ENCODE results near the gene NUTM1. TPM values are rescaled to one million over a fixed set of nuclear protein-coding genes. Genes with fewer than 3 reads are reported as not detected.
"Not testable (repeated sequence)": the region's sequence is repeated elsewhere in the genome, so short reads cannot be mapped to it uniquely, and the experiment has no call there.

The NUTM1 gene
- total RNA-seq, 1 donor, result not detected

DNA sequence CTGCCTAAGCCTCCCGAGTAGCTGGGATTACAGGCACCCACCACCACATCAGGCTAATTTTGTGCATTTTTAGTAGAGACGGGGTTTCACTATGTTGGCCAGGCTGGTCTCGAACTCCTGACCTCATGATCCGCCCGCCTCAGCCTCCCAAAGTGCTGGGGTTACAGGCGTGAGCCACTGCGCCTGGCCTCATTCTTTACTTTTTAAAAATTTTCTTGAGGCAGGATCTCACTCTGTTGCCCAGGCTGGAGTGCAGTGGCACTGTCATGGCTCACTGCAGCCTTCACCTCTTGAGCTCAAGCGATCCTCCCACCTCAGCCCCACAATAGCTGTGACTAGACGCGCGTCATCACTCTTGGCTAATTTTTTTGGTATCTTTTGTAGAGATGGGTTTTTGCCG lies 9.9 kb downstream of the NUTM1 start:
- H3K4me3 ChIP-seq (ENCODE audit: low read length); H3K9me3 ChIP-seq (ENCODE audit: low read depth, low read length); H3K27me3 ChIP-seq (ENCODE audit: insufficient read depth, low read length); H3K4me1 ChIP-seq (ENCODE audit: insufficient read depth, low read length): not testable (repeated sequence)

DNA sequence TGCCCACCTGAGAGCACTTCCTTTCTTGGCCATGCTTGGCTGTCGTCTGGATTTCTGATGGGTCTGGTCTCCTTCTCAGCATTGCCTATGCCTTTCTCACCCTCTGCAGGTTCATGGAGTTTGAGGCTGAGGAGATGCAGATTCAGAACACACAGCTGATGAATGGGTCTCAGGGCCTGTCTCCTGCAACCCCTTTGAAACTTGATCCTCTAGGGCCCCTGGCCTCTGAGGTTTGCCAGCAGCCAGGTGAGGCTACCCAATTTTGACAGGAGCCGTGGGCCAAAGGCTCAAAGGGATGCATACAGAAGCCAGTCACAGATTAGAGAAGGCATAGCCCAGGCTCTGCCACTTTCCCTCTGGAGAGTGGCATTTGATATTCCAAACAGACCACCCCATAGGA lies 10.5 kb downstream of the NUTM1 start:
- Histone ChIP-seq H3K27me3 (ENCODE audit: insufficient read depth, low read length) (no peaks in the 10 kb centered on the region), H3K4me3 (ENCODE audit: low read length) (no peak overlapping the region), H3K9me3 (ENCODE audit: low read depth, low read length) (no peaks in the 10 kb centered on the region), H3K4me1 (ENCODE audit: insufficient read depth, low read length) (no peaks in the 10 kb centered on the region)

DNA sequence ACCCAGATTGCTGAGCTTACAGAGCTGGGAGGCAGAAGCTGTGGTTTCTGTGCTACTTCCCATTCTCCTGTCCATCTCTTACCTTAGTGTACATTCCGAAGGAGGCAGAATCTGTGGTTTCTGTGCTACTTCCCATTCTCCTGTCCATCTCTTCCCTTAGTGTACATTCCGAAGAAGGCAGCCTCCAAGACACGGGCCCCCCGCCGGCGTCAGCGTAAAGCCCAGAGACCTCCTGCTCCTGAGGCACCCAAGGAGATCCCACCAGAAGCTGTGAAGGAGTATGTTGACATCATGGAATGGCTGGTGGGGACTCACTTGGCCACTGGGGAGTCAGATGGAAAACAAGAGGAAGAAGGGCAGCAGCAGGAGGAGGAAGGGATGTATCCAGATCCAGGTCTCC lies 11.2 kb downstream of the NUTM1 start:
- H3K9me3 ChIP-seq (ENCODE audit: low read depth, low read length), result no peaks in the 10 kb centered on the region
- H3K4me1 ChIP-seq (ENCODE audit: insufficient read depth, low read length), result no peaks in the 10 kb centered on the region
- no peaks in the 10 kb centered on the region for H3K27me3 ChIP-seq (ENCODE audit: insufficient read depth, low read length)
- no peak overlapping the region for H3K4me3 ChIP-seq (ENCODE audit: low read length)

DNA sequence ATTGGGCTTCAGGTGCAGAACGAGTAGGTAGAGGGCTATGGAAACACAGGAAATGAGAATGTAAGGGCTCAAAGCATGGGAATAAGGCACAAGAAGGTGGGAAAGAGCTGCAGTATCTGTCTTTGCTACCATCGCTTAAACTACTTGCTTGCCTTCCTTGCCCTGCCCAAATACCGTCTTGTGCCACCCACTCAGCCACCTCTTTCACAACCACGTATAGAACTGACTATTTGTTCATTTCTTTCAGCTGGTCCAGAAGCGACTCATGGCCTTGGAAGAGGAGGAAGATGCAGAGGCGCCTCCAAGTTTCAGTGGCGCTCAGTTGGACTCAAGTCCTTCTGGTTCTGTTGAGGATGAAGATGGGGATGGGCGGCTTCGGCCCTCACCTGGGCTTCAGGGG lies 12.1 kb downstream of the NUTM1 start:
- no peaks in the 10 kb centered on the region for H3K4me1 ChIP-seq (ENCODE audit: insufficient read depth, low read length)
- no peaks in the 10 kb centered on the region for H3K27me3 ChIP-seq (ENCODE audit: insufficient read depth, low read length)
- H3K4me3 ChIP-seq (ENCODE audit: low read length), result no peak overlapping the region
- no peaks in the 10 kb centered on the region for H3K9me3 ChIP-seq (ENCODE audit: low read depth, low read length)

GRCh38 chr15:34357653-34358052 lies 14.5 kb downstream of the NUTM1 start:
- Histone ChIP-seq H3K4me1 (ENCODE audit: insufficient read depth, low read length) (no peaks in the 10 kb centered on the region), H3K4me3 (ENCODE audit: low read length) (no peak overlapping the region), H3K27me3 (ENCODE audit: insufficient read depth, low read length) (no peaks in the 10 kb centered on the region), H3K9me3 (ENCODE audit: low read depth, low read length) (no peaks in the 10 kb centered on the region)

DNA sequence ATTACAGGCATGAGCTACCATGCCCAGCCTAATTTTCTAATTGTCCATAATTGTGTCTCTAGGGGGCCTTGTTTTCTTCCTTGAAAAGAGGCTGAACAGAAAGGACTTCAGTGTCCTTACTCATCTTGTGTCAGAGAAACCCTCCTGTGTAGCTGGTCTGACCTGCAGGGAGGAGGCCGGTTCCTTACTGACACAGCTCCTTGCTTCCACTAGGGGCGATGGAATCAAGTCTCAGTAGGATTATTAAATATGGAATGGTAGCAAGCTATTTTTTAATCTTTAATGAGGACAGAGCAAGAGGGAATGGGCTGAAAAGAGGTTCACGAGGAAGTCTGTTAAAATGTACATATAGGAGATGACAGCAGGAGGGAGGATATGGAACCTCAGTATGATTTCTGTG lies 15.3 kb downstream of the NUTM1 start:
- no peak overlapping the region for H3K4me3 ChIP-seq (ENCODE audit: low read length)
- H3K4me1 ChIP-seq (ENCODE audit: insufficient read depth, low read length), result no peaks in the 10 kb centered on the region

GRCh38 chr15:34358948-34359347 lies 15.8 kb downstream of the NUTM1 start:
- no peak overlapping the region for H3K4me3 ChIP-seq (ENCODE audit: low read length)
- no peaks in the 10 kb centered on the region for H3K27me3 ChIP-seq (ENCODE audit: insufficient read depth, low read length)
- H3K9me3 ChIP-seq (ENCODE audit: low read depth, low read length), result no peaks in the 10 kb centered on the region
- H3K4me1 ChIP-seq (ENCODE audit: insufficient read depth, low read length), result no peaks in the 10 kb centered on the region

More for the DNA sequence above, 15.3 kb downstream of the NUTM1 start:
- no peaks in the 10 kb centered on the region for H3K9me3 ChIP-seq (ENCODE audit: low read depth, low read length)
- H3K27me3 ChIP-seq (ENCODE audit: insufficient read depth, low read length), result no peaks in the 10 kb centered on the region

- H3K27me3 ChIP-seq (ENCODE audit: insufficient read depth, low read length), result no peaks in the 10 kb centered on the region
- H3K9me3 ChIP-seq (ENCODE audit: low read depth, low read length), result no peaks in the 10 kb centered on the region
- no peaks in the 10 kb centered on the region for H3K4me1 ChIP-seq (ENCODE audit: insufficient read depth, low read length)
- H3K4me3 ChIP-seq (ENCODE audit: low read length), result no peak overlapping the region
These were observed 16.3 kb downstream of the NUTM1 start for GRCh38 chr15:34359416-34359815.

DNA sequence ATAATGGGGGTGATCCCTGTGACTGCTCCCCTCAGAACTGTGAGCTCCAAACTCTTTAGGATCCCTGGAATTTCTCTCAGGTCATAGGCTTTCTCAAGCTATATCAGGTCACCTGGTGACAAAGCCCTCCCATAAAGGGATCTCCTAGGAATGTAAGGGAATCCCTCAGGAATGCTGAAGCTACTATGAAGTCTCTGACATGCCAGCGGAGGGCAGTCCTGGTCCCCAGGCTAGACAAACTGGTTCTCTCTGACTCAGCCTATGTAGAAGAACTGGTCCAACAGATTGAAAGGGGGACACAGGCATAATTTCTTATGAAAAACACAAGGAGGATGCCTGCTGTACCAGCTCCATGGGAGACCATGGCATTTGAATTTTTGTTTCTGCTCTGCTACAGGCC lies 17.2 kb downstream of the NUTM1 start:
- H3K4me1 ChIP-seq (ENCODE audit: insufficient read depth, low read length), result peaks cover under 1% of the 10 kb centered on the region
- no peaks in the 10 kb centered on the region for H3K27me3 ChIP-seq (ENCODE audit: insufficient read depth, low read length)
- no peak overlapping the region for H3K4me3 ChIP-seq (ENCODE audit: low read length)
- H3K9me3 ChIP-seq (ENCODE audit: low read depth, low read length), result no peaks in the 10 kb centered on the region

DNA sequence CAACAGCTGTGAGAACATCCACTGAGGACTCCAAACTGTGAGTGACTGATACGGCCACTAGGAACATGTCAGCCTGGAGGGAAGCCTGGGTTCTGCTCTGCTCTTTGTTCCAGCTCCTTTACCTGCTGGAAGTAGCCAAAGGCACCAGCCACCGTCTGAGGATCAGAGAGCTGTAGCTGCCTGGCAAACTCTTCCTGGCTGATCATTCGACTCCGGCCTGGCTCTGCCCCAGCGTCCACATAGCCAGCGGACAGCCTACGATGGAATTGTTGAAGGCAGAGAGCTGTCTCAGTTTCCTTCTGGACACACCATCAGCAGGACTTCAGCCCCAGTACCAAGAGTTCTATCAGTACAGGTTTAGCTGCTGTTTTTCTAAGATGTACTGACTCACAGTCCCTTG lies 18.2 kb downstream of the NUTM1 start:
- H3K27me3 ChIP-seq (ENCODE audit: insufficient read depth, low read length), result no peaks in the 10 kb centered on the region
- H3K9me3 ChIP-seq (ENCODE audit: low read depth, low read length), result no peaks in the 10 kb centered on the region
- peaks cover 10% of the 10 kb centered on the region for H3K4me1 ChIP-seq (ENCODE audit: insufficient read depth, low read length)
- H3K4me3 ChIP-seq (ENCODE audit: low read length), result no peak overlapping the region

GRCh38 chr15:34362047-34362773 lies 19.1 kb downstream of the NUTM1 start:
- H3K4me1 ChIP-seq (ENCODE audit: insufficient read depth, low read length), result peaks cover 11% of the 10 kb centered on the region
- H3K9me3 ChIP-seq (ENCODE audit: low read depth, low read length), result no peaks in the 10 kb centered on the region
- H3K27me3 ChIP-seq (ENCODE audit: insufficient read depth, low read length), result no peaks in the 10 kb centered on the region
- no peak overlapping the region for H3K4me3 ChIP-seq (ENCODE audit: low read length)

GRCh38 chr15:34364041-34364440 lies 20.9 kb downstream of the NUTM1 start:
- H3K4me3 ChIP-seq (ENCODE audit: low read length), result no peak overlapping the region
- H3K27me3 ChIP-seq (ENCODE audit: insufficient read depth, low read length), result no peaks in the 10 kb centered on the region
- peaks cover 21% of the 10 kb centered on the region for H3K4me1 ChIP-seq (ENCODE audit: insufficient read depth, low read length)
- no peaks in the 10 kb centered on the region for H3K9me3 ChIP-seq (ENCODE audit: low read depth, low read length)

DNA sequence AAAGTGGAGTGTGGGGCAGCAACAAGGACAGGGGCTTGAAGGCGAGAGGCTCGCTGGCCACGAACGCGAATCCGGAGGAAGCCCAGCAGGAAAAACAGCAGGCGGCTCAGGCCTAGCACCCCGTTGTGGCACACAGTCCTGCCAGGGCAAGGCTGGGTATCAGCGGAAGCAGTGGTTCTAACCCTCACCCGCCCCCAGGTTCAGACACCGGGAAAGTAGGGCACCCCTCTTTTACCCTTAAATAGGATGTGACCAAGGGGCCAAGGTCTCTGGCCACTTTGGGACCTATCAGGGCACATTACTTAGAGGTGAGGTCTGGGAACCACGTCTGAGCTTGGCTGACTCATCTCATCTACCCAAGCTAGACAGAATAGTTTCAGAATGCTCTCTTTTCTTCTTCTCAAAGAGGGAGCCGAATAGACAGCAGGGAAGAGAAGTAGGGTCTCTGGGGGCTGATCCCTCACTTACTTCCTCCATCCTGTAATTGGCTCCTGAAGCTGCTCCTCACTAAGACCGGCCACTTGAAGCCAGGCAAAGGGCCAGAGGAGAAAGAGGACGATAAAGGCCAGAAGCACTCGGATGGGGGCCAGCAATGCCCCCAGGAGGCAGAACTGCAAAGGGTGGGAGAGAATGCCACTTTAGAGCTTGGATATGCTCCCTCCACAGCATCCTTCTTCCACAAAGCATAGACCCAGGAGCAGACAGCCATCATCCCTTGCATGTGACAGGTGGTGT lies 22.1 kb downstream of the NUTM1 start:
- Histone ChIP-seq H3K9me3 (ENCODE audit: low read depth, low read length) (no peaks in the 10 kb centered on the region), H3K4me3 (ENCODE audit: low read length) (no peak overlapping the region), H3K4me1 (ENCODE audit: insufficient read depth, low read length) (peaks cover 21% of the 10 kb centered on the region), H3K27me3 (ENCODE audit: insufficient read depth, low read length) (no peaks in the 10 kb centered on the region)

- Histone ChIP-seq H3K4me1 (ENCODE audit: insufficient read depth, low read length) (peaks cover 21% of the 10 kb centered on the region), H3K27me3 (ENCODE audit: insufficient read depth, low read length) (no peaks in the 10 kb centered on the region), H3K4me3 (ENCODE audit: low read length) (peak overlapping the region; percentile 68), H3K9me3 (ENCODE audit: low read depth, low read length) (no peaks in the 10 kb centered on the region)
These were observed 22.7 kb downstream of the NUTM1 start for GRCh38 chr15:34365836-34366235.

DNA sequence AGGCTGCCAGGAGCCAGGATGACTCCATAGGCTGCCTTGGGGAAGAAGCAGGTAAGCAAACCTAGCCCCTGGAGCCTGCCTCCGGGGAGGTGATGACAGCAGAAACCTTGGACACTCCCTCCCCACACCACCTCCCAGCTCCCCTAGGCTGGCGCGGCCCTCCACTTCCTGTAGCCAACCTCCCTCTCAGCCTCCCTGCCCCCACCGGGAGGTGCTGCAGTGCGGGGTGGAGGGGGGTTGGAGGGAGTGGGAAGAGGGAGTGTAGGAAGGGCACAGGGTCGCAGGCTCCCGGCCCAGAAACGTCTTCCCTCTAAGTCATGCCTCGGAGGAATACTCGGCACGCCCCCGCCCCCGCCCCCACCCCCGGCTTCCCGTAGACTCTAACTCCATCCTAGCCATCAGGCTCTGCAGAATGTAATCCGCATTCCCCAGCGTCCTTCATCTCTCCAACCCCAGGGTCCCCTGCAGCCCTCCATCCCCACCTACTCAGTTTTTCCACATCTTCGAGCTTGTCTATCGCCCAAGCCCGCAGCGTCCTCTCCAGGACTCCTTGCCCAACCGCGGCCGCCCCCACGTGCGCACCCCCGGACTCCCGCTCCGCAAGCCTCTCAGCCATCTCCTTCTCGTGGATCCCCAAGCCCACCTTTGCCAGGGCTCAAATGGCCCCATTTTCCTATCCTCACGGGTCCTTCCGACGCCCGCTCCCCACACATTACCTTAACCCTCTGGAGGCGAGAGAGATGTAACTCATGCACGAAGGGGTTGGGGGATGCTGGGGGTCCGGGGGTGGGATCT lies 23.4 kb downstream of the NUTM1 start:
- peak overlapping the region; percentile 68 for H3K4me3 ChIP-seq (ENCODE audit: low read length)
- no peaks in the 10 kb centered on the region for H3K9me3 ChIP-seq (ENCODE audit: low read depth, low read length)
- H3K27me3 ChIP-seq (ENCODE audit: insufficient read depth, low read length), result no peaks in the 10 kb centered on the region
- peaks cover 21% of the 10 kb centered on the region for H3K4me1 ChIP-seq (ENCODE audit: insufficient read depth, low read length)

Data from mononuclear cell (primary cell).